Uterus (tissue), 2 donors: ENCODE results near the gene RNF186.

ENCODE experiments used
- POLR2A ChIP-seq, 2 donors: fragments of 450-650 bp; IDR thresholded peaks; one replicate each; pipeline ENCODE4 v1.6.1; 2016; ENCODE audit warnings: antibody characterized with exemption in 2 of 2, mild to moderate bottlenecking in 1 of 2, moderate library complexity in 1 of 2
- TF ChIP-seq, protein P1 (sequence below), 4 experiments: fragments of 200-600 bp in 2 of 4; fragments of 450-650 bp in 2 of 4; sonication (generic) in 2 of 4; IDR thresholded peaks; one replicate each; pipeline ENCODE4 v1.5.1; 2016 to 2019; ENCODE audit warnings: antibody characterized with exemption in 4 of 4, mild to moderate bottlenecking in 2 of 4, moderate library complexity in 1 of 4

- TF ChIP-seq, protein P1, sequence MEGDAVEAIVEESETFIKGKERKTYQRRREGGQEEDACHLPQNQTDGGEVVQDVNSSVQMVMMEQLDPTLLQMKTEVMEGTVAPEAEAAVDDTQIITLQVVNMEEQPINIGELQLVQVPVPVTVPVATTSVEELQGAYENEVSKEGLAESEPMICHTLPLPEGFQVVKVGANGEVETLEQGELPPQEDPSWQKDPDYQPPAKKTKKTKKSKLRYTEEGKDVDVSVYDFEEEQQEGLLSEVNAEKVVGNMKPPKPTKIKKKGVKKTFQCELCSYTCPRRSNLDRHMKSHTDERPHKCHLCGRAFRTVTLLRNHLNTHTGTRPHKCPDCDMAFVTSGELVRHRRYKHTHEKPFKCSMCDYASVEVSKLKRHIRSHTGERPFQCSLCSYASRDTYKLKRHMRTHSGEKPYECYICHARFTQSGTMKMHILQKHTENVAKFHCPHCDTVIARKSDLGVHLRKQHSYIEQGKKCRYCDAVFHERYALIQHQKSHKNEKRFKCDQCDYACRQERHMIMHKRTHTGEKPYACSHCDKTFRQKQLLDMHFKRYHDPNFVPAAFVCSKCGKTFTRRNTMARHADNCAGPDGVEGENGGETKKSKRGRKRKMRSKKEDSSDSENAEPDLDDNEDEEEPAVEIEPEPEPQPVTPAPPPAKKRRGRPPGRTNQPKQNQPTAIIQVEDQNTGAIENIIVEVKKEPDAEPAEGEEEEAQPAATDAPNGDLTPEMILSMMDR (IDR thresholded peaks at IDR 0.05) = no peak
- TF ChIP-seq POLR2A (IDR thresholded peaks at IDR 0.05) = no peak
These were observed 28.1 kb downstream of the RNF186 start for GRCh38 chr1:19786988-19787423.
